Breast epithelium (tissue), 3 donors: ENCODE data around the gene NEK6.

Experiments
- POLR2AphosphoS5 ChIP-seq, 3 donors: sonication (generic); formaldehyde crosslinking; IDR thresholded peaks; one replicate each; pipeline ENCODE4 v1.6.1; 2017; ENCODE audit warnings: antibody characterized with exemption in 3 of 3
- TF ChIP-seq, protein P1 (sequence below), 3 donors: fragments of 450-650 bp; IDR thresholded peaks; one replicate each; pipeline ENCODE4 v1.5.1; 2016 to 2017; ENCODE audit warnings: antibody characterized with exemption in 3 of 3, mild to moderate bottlenecking in 3 of 3, moderate library complexity in 3 of 3

GRCh38 chr9:124222109-124222508, 35.6 kb upstream of the NEK6 start:
- TF ChIP-seq, protein P1, sequence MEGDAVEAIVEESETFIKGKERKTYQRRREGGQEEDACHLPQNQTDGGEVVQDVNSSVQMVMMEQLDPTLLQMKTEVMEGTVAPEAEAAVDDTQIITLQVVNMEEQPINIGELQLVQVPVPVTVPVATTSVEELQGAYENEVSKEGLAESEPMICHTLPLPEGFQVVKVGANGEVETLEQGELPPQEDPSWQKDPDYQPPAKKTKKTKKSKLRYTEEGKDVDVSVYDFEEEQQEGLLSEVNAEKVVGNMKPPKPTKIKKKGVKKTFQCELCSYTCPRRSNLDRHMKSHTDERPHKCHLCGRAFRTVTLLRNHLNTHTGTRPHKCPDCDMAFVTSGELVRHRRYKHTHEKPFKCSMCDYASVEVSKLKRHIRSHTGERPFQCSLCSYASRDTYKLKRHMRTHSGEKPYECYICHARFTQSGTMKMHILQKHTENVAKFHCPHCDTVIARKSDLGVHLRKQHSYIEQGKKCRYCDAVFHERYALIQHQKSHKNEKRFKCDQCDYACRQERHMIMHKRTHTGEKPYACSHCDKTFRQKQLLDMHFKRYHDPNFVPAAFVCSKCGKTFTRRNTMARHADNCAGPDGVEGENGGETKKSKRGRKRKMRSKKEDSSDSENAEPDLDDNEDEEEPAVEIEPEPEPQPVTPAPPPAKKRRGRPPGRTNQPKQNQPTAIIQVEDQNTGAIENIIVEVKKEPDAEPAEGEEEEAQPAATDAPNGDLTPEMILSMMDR (IDR thresholded peaks at IDR 0.05): no peak
- no peak for TF ChIP-seq POLR2AphosphoS5 (IDR thresholded peaks at IDR 0.05)
